T1000 (cell line): ENCODE data around the gene CSPG5.

Source experiments
- DNase-seq: peaks from one replicate; lab custom pipeline; 2025; ENCODE audit warnings: mixed read lengths; lab: John Stamatoyannopoulos, UW

The CSPG5 gene

GRCh38 chr3:47586746-47587145 lies 8.1 kb upstream of the CSPG5 start:
- no peak for DNase-seq

GRCh38 chr3:47583320-47584075 lies 4.8 kb upstream of the CSPG5 start:
- no peak for DNase-seq

GRCh38 chr3:47581835-47582234 lies 3.2 kb upstream of the CSPG5 start:
- DNase-seq, result no peak

GRCh38 chr3:47581422-47581821 lies 2.8 kb upstream of the CSPG5 start:
- DNase-seq, result no peak

GRCh38 chr3:47580481-47580880 lies 1.8 kb upstream of the CSPG5 start:
- no peak for DNase-seq

- DNase-seq, result no peak
These were observed 1.2 kb upstream of the CSPG5 start for GRCh38 chr3:47579875-47580274.

- peak; percentile 28 for DNase-seq
These were observed 489 bp downstream of the CSPG5 start for GRCh38 chr3:47578119-47578632.

- no peak for DNase-seq
These were observed 1.0 kb downstream of the CSPG5 start for GRCh38 chr3:47577583-47578118.

GRCh38 chr3:47573190-47574172 lies 5.2 kb downstream of the CSPG5 start:
- no peak for DNase-seq

- no peak for DNase-seq
These were observed 7.1 kb downstream of the CSPG5 start for GRCh38 chr3:47571391-47572175.

- DNase-seq, result no peak
These were observed 9.8 kb downstream of the CSPG5 start for GRCh38 chr3:47568901-47569300.

- DNase-seq, result no peak
These were observed 11.5 kb downstream of the CSPG5 start for GRCh38 chr3:47567149-47567548.

GRCh38 chr3:47566667-47567066 lies 12.0 kb downstream of the CSPG5 start:
- no peak for DNase-seq

- DNase-seq, result no peak
These were observed 12.7 kb downstream of the CSPG5 start for GRCh38 chr3:47565734-47566550.

GRCh38 chr3:47556351-47556750 lies 22.3 kb downstream of the CSPG5 start:
- no peak for DNase-seq

- no peak for DNase-seq
These were observed 24.3 kb downstream of the CSPG5 start for GRCh38 chr3:47554335-47554734.

GRCh38 chr3:47553407-47553806 lies 25.3 kb downstream of the CSPG5 start:
- DNase-seq, result no peak

GRCh38 chr3:47542471-47543173 lies 36.0 kb downstream of the CSPG5 start:
- no peak for DNase-seq

GRCh38 chr3:47541583-47542108 lies 37.0 kb downstream of the CSPG5 start:
- DNase-seq, result no peak

GRCh38 chr3:47540281-47540680 lies 38.4 kb downstream of the CSPG5 start:
- DNase-seq, result no peak
